WI38 (cell line): ENCODE measurements around the gene DYRK3.

Experiments
- H3K4me3 ChIP-seq: 2 replicates; pipeline ENCODE4 v1.5.1; 2011; ENCODE audit warnings: low read depth, mild to moderate bottlenecking, control low read depth, low read length
- CTCF ChIP-seq: IDR thresholded peaks from 2 replicates; pipeline ENCODE4 v1.5.1; 2012; ENCODE audit warnings: low read depth, mild to moderate bottlenecking, control low read depth, low read length

The DYRK3 gene

GRCh38 chr1:206687251-206687914 lies 52.0 kb downstream of the DYRK3 start:
- peak overlapping the region; percentile 88 for H3K4me3 ChIP-seq
- TF ChIP-seq CTCF, result no peak

- no peak for TF ChIP-seq CTCF
- H3K4me3 ChIP-seq, result peak overlapping the region; percentile 88
Measured at GRCh38 chr1:206687915-206688442, 52.6 kb downstream of the DYRK3 start.

- no peak for TF ChIP-seq CTCF
- H3K4me3 ChIP-seq, result no peak overlapping the region
Measured at GRCh38 chr1:206690516-206690915, 55.2 kb downstream of the DYRK3 start.

GRCh38 chr1:206691604-206692003 lies 56.3 kb downstream of the DYRK3 start:
- H3K4me3 ChIP-seq, result no peak overlapping the region
- TF ChIP-seq CTCF, result no peak

GRCh38 chr1:206693029-206693428 lies 57.7 kb downstream of the DYRK3 start:
- peak overlapping the region; percentile 29; the same call in 1 of the 2 replicates for H3K4me3 ChIP-seq
- no peak for TF ChIP-seq CTCF

GRCh38 chr1:206693592-206693991 lies 58.3 kb downstream of the DYRK3 start:
- TF ChIP-seq CTCF, result no peak
- peak overlapping the region; percentile 29; the same call in 1 of the 2 replicates for H3K4me3 ChIP-seq
